Osteoblast (primary cell): Measurements from ENCODE around the gene OLFM1. TPM values are rescaled to one million over a fixed set of nuclear protein-coding genes. Genes with fewer than 3 reads are reported as not detected.
A peak's percentile ranks its signal among the peaks of the same experiment; 100 is the strongest.

Experiments used
- DNase-seq: peaks from one replicate; pipeline ENCODE4 v3.0.0; 2011; ENCODE audit warnings: low spot score, mixed read lengths; ENCODE audit not compliant: insufficient read length; ENCODE audit errors: missing footprints
- H2AFZ ChIP-seq: 2 replicates; pipeline ENCODE4 v1.6.0; 2011; ENCODE audit warnings: mild to moderate bottlenecking, low read length
- H3K27ac ChIP-seq: 2 replicates; pipeline ENCODE4 v1.5.1; 2011; ENCODE audit warnings: mild to moderate bottlenecking, low read depth, low read length, moderate library complexity
- H3K27me3 ChIP-seq: 2 replicates; pipeline ENCODE4 v1.6.0; 2012; ENCODE audit warnings: mild to moderate bottlenecking, control low read depth, inconsistent platforms, low read length, moderate library complexity; ENCODE audit not compliant: insufficient read depth
- H3K36me3 ChIP-seq: 2 replicates; pipeline ENCODE4 v1.5.1; 2011; ENCODE audit warnings: mild to moderate bottlenecking, low read length, control low read depth, moderate library complexity; ENCODE audit not compliant: insufficient read depth
- H3K4me1 ChIP-seq: 2 replicates; pipeline ENCODE4 v1.5.1; 2011; ENCODE audit warnings: mild to moderate bottlenecking, low read length, control low read depth, moderate library complexity; ENCODE audit not compliant: insufficient read depth
- H3K4me2 ChIP-seq: 2 replicates; pipeline ENCODE4 v1.6.0; 2011; ENCODE audit warnings: mild to moderate bottlenecking, low read length; ENCODE audit not compliant: insufficient read depth
- H3K4me3 ChIP-seq: fragments of 200-600 bp; sonication (generic); 3 replicates; pipeline ENCODE4 v1.5.1; 2012; ENCODE audit warnings: mild to moderate bottlenecking, low read length, inconsistent platforms; ENCODE audit not compliant: insufficient read depth
- H3K79me2 ChIP-seq: 2 replicates; pipeline ENCODE4 v1.6.0; 2012; ENCODE audit warnings: mild to moderate bottlenecking, low read length, control low read depth, inconsistent platforms; ENCODE audit not compliant: insufficient read depth
- H3K9me3 ChIP-seq: 2 replicates; pipeline ENCODE4 v1.5.1; 2011; ENCODE audit warnings: low read depth, low read length, control low read depth
- H4K20me1 ChIP-seq: 2 replicates; pipeline ENCODE4 v1.6.0; 2012; ENCODE audit warnings: mild to moderate bottlenecking, low read length, control low read depth; ENCODE audit not compliant: insufficient read depth
- CTCF ChIP-seq: IDR thresholded peaks from 2 replicates; pipeline ENCODE4 v1.5.1; 2011; ENCODE audit warnings: mild to moderate bottlenecking, low read depth, low read length, moderate library complexity; ENCODE audit errors: extremely low read depth
- total RNA-seq: library from RNA; depleted of rRNA; stranded (reverse); fragments of >200 nt; gene quantifications from 2 replicates; pipeline ENCODE4 v1.2.3, GENCODE V29; 2012

The OLFM1 gene
- total RNA-seq, 1 donor: under 0.01 TPM

DNA sequence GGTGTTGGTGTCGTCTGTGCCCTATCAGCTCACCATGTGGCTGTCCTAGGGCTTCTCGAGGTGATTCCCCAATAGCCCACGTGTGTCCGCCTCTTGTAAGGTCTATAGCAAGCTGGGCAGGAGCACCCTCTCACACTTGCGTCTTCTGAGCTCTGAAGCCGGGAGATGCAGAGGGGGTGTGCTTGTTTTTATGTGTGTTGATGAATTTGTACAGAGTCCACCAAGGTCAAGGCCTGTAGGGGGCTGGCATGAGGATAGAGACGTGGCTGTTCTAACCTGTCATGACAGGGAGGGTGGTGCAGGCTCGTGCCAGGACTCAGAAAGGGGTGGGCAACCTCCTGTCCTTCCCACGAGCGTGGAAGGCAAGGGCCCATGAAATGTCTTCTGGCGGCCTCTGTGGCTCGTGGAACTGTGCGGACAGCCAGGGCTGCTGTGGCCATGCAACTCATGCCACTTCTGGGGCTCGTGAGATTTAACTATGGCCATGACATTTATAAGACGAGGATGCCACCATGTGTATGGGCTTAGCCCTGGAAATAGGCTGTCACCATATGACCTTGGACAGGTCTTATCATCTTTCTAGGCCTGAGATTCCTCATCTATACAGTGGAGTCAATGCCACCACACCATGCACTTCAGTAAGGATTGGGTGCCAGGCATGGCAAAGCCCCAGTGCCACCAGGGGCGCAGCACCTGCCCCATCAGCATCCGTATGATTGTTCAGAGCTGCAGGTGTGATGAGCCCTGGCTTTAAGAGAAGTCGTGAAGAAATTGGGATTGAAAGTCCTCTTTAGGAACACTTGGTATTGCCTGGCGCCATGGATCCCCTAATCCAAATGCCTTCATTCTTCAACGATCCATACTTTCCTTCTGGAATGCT lies 2.3 kb upstream of the OLFM1 start:
- no peak overlapping the region for H3K27ac ChIP-seq
- H3K36me3 ChIP-seq: no peaks in the 10 kb centered on the region
- no peak overlapping the region for H2AFZ ChIP-seq
- no peak for TF ChIP-seq CTCF
- no peaks in the 10 kb centered on the region for H3K4me1 ChIP-seq
- DNase-seq: peak; percentile 60
- no peaks in the 10 kb centered on the region for H4K20me1 ChIP-seq
- H3K27me3 ChIP-seq: peaks cover 27% of the 10 kb centered on the region
- H3K9me3 ChIP-seq: no peaks in the 10 kb centered on the region
- no peak overlapping the region for H3K4me3 ChIP-seq
- H3K4me2 ChIP-seq: no peak overlapping the region
- H3K79me2 ChIP-seq: no peaks in the 10 kb centered on the region

DNA sequence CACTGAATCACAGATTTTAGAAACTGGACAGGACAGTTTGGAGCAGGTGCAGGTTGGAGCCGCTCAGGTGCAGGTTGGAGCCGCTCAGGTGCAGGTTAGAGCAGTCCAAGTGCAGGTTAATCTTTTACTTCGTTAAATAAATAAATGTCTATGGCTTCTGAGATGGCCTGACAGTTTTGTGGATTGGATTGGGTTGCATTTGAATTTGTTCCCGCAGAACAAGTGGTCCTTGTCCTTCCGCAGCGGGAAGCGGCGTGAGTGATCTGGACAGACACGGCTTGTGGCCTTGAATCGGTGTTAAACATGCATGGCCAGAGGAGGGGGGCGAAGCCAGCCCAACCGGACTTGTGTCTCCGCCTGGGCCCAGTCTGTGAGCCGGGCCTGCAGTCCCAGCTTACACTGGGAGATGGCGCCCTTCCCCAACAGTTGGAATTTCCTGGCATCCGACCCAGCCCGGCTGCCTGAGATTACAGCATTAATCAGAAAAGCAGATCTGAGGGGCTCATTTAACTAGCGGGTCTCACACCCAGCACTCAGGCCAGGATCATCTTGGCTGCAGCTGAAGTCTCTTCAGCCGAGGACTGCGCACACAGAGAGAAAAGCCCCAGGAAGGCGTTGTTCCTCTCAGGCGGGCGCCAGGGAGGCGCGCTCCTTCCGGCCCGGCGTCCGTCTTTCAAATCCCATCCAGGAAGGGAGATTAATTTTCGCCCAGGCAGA lies 1.5 kb upstream of the OLFM1 start:
- peak; percentile 98 for DNase-seq
- no peak overlapping the region for H2AFZ ChIP-seq
- no peaks in the 10 kb centered on the region for H3K9me3 ChIP-seq
- H3K79me2 ChIP-seq: no peaks in the 10 kb centered on the region
- H3K27ac ChIP-seq: no peak overlapping the region
- H3K4me3 ChIP-seq: no peak overlapping the region
- peak; percentile 80 for TF ChIP-seq CTCF
- H3K27me3 ChIP-seq: peaks cover 27% of the 10 kb centered on the region
- H3K4me1 ChIP-seq: no peaks in the 10 kb centered on the region
- no peaks in the 10 kb centered on the region for H4K20me1 ChIP-seq
- no peaks in the 10 kb centered on the region for H3K36me3 ChIP-seq
- H3K4me2 ChIP-seq: peak overlapping the region; percentile 41

- H3K4me3 ChIP-seq: no peak overlapping the region
- H2AFZ ChIP-seq: no peak overlapping the region
- H3K4me2 ChIP-seq: peak overlapping the region; percentile 41
Observed at GRCh38 chr9:135086597-135087488, 625 bp upstream of the OLFM1 start.

More at GRCh38 chr9:135086597-135087488, 625 bp upstream of the OLFM1 start:
- Histone ChIP-seq H3K9me3 (no peaks in the 10 kb centered on the region), H3K27me3 (peaks cover 27% of the 10 kb centered on the region), H3K27ac (no peak overlapping the region), H4K20me1 (no peaks in the 10 kb centered on the region), H3K36me3 (no peaks in the 10 kb centered on the region), H3K79me2 (no peaks in the 10 kb centered on the region), H3K4me1 (no peaks in the 10 kb centered on the region)
- TF ChIP-seq CTCF: no peak
- no peak for DNase-seq
